ENCODE measurements around the gene FNDC3B. TPM values are rescaled to one million over a fixed set of nuclear protein-coding genes. Genes with fewer than 3 reads are reported as not detected.

Gene FNDC3B
- total and polyA plus RNA-seq, 9 of the 15 experiments (the other 6 are each of a cell fraction or from before 2014, with no cell fraction given): 7.0 to 35.8 (median 16.2) TPM

DNA sequence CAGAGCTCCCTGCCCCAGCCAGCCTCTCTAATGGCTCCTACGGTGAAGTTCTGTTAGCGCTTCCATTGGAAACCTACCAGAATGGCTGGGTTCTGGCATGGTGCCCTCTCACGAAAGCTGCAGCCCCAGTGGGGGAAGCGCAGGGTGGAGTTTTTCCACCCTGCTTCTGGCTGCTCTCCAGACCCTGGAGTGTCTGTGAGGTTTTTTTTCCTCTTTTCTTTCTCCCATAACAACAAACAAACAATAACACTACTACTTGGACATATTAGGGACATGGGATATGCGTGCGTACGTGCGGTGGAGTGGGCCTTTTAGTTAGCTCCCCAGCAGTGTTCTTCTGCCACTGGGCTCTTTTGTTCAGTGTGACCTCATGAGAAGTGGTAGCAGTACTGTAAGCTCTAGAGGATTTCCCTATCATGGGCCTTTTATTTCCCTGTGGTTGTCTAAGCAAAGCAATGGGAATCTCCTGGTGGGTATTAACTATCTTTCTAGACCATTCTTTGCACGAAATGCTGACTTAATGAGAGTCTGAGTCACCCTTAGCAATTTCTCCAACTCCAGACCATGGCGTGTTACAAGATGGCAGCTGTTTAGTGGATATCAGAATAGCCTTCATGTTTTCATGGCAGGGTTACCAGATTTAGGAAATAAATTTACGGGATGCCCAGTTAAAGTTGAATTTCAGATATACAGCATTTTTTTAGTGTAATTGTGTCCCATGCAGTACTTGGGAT, 161.9 kb downstream of the FNDC3B start (continued):
- TF ChIP-seq, protein P1, sequence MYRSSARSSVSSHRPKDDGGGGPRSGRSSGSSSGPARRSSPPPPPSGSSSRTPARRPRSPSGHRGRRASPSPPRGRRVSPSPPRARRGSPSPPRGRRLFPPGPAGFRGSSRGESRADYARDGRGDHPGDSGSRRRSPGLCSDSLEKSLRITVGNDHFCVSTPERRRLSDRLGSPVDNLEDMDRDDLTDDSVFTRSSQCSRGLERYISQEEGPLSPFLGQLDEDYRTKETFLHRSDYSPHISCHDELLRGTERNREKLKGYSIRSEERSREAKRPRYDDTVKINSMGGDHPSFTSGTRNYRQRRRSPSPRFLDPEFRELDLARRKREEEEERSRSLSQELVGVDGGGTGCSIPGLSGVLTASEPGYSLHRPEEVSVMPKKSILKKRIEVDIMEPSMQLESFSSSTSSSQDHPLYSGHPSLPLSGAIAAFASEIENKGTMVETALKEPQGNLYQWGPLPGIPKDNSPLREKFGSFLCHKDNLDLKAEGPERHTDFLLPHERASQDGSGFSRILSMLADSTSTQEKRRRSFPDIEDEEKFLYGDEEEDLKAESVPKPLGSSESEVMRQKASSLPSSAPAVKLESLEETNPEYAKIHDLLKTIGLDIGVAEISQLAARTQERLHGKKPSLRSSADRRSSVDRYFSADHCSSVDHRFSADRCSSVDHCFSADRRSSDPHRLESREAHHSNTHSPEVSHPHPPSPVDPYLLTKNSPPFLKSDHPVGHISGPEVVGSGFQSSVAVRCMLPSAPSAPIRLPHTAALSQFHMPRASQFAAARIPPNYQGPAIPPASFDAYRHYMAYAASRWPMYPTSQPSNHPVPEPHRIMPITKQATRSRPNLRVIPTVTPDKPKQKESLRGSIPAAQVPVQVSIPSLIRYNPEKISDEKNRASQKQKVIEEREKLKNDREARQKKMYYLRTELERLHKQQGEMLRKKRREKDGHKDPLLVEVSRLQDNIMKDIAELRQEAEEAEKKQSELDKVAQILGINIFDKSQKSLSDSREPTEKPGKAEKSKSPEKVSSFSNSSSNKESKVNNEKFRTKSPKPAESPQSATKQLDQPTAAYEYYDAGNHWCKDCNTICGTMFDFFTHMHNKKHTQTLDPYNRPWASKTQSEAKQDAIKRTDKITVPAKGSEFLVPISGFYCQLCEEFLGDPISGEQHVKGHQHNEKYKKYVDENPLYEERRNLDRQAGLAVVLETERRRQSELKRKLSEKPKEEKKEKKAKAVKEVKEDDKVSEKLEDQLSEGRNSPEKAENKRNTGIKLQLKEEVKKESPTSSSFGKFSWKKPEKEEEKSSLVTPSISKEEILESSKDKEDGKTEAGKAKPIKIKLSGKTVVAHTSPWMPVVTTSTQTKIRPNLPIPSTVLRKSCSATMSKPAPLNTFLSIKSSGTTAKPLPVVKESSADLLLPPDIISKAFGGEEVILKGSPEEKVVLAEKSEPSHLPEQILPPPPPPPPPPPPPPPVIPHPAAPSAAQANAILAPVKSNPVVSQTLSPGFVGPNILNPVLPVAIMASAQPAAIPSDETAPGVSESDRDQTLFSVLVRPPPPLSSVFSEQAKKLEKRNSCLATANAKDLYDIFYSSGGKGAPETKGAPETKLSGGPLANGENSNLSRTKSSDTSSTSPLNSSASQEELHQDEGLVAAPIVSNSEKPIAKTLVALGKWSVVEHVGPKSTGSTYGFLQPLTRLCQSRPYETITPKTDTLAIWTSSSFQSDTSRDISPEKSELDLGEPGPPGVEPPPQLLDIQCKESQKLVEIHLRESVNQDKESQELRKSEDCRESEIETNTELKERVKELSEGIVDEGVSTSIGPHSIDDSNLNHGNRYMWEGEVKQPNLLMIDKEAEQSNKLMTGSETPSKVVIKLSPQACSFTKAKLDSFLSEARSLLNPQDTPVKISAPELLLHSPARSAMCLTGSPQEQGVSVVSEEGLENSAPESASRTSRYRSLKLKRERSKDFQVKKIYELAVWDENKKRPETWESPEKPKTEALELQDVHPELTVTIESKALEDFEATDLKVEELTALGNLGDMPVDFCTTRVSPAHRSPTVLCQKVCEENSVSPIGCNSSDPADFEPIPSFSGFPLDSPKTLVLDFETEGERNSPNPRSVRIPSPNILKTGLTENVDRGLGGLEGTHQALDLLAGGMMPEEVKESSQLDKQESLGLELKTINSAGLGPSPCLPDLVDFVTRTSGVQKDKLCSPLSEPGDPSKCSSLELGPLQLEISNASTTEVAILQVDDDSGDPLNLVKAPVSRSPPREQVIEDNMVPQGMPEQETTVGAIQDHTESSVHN (IDR thresholded peaks at IDR 0.05; ENCODE audit: borderline replicate concordance in 1 of 2, low read depth in 1 of 2): no peak
- TF ChIP-seq HNRNPK (IDR thresholded peaks at IDR 0.05; ENCODE audit: low read depth, low read length, poor library complexity, severe bottlenecking): no peak
- no peak for TF ChIP-seq NCOR1 (IDR thresholded peaks at IDR 0.05)
- no peak for TF ChIP-seq MTF1 (CRISPR knock-in tag; IDR thresholded peaks at IDR 0.05; ENCODE audit: borderline replicate concordance)
- TF ChIP-seq TBP (optimal IDR thresholded peaks at IDR 0.05; ENCODE audit: low read depth, low read length): peak; percentile 11
- TF ChIP-seq DPF2 (IDR thresholded peaks at IDR 0.05): peak; percentile 66
- peak; percentile 79; the same call in 1 of the 2 replicates for TF ChIP-seq NFRKB (IDR thresholded peaks at IDR 0.05; ENCODE audit: low read depth)
- no peak for TF ChIP-seq ZNF785 (CRISPR knock-in tag; IDR thresholded peaks at IDR 0.05)
- no peak for TF ChIP-seq FOXP1 (CRISPR knock-in tag; IDR thresholded peaks at IDR 0.05)
- no peak for TF ChIP-seq ZNF165 (CRISPR knock-in tag; IDR thresholded peaks at IDR 0.05; ENCODE audit: borderline replicate concordance)
- no peak for TF ChIP-seq KAT2B (IDR thresholded peaks at IDR 0.05; ENCODE audit: low read depth, low read length)
- TF ChIP-seq HMGN3 (IDR thresholded peaks at IDR 0.05; ENCODE audit: borderline replicate concordance, extremely low read depth, insufficient read length, low read depth, low read length): no peak
- no peak for TF ChIP-seq SREBF1 (IDR thresholded peaks at IDR 0.05; ENCODE audit: borderline replicate concordance, low read depth, low read length)
- peak; percentile 23; the same call in 1 of the 2 replicates for TF ChIP-seq MTA3 (IDR thresholded peaks at IDR 0.05; ENCODE audit: borderline replicate concordance)
- TF ChIP-seq, protein P2, sequence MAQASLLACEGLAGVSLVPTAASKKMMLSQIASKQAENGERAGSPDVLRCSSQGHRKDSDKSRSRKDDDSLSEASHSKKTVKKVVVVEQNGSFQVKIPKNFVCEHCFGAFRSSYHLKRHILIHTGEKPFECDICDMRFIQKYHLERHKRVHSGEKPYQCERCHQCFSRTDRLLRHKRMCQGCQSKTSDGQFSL (CRISPR knock-in tag; IDR thresholded peaks at IDR 0.05): no peak
- TF ChIP-seq, protein P2 (tag; IDR thresholded peaks at IDR 0.05): 0 out of 4 replicates have a peak, but pooled peaks of 1 of the 2 experiments have one; percentile 62
- TF ChIP-seq PTTG1 (tag; IDR thresholded peaks at IDR 0.05; ENCODE audit: low read depth): 0 out of 2 replicates have a peak, but pooled peaks have one; percentile 37
- TF ChIP-seq SPI1 (IDR thresholded peaks at IDR 0.05; ENCODE audit: borderline replicate concordance, low read depth, low read length): no peak
- peak; percentile 15 to 41; a peak in 1 of 4 replicates for TF ChIP-seq NRF1 (conservative IDR thresholded peaks at IDR 0.05 in 1 of 2, IDR thresholded peaks at IDR 0.05 in 1 of 2)
- TF ChIP-seq PTBP1 (IDR thresholded peaks at IDR 0.05; ENCODE audit: low read depth, low read length): no peak
